ENCODE results near the gene GABPB2. TPM values are rescaled to one million over a fixed set of nuclear protein-coding genes. Genes with fewer than 3 reads are reported as not detected.

Gene GABPB2
- 1 to 10 TPM; 6.3 to 7.9 TPM for total RNA-seq

DNA sequence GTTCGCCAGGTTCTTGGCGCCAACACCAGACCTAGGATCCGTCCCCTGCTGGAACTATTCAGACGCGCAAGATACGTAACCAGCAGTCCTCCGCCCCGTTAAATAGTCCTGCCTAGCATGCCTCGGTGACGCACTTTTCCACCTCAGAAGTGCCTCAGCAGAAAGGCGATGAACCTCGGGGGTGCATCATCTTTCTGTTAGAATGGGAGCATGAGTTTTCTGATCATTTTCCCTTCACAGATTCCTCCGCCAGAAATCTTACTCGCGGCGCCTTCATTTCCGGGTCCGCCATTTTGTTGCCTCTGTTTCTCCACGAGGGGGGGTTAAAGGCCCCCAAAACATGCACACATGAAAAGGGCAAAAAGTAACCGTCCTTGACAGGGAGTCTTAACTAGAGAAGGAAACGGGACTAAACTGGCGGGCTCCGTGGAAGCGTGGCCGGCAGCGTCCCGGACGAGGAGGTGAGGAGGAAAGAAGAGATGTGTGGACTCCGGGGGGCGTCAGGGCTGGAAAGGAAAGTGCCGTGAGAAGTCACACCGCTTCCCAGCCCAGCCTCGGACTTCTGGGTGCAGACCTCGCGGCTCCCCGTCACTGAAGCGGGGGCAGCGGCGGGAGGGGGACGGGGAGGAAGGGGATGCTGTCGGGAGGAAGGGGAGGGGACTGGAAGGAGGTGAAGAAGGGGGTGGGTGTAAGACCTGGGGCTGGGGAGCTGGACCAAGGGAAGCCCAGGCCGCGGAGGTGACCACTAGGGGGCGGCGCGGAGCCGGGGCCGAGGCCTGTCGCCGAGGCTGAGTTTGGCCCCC, at the start of gene GABPB2:
GABPB2 (plus strand) TSS at position 288 of the 803 bp plus-strand sequence. CDS start 17,429 bp downstream, outside the sequence.

GRCh38 chr1:151036356-151036755, 34.2 kb upstream of the GABPB2 start, which contains the start of gene BNIPL:
Gene BNIPL, plus strand, starts transcription at chr1:151036586. Its CDS starts 140 bp downstream, at chr1:151036726.

GRCh38 chr1:151047591-151047924, 23.0 kb upstream of the GABPB2 start, which contains the start of gene C1orf56:
Gene C1orf56, plus strand, starts transcription at chr1:151047751. Its CDS starts 97 bp downstream, at chr1:151047848.

DNA sequence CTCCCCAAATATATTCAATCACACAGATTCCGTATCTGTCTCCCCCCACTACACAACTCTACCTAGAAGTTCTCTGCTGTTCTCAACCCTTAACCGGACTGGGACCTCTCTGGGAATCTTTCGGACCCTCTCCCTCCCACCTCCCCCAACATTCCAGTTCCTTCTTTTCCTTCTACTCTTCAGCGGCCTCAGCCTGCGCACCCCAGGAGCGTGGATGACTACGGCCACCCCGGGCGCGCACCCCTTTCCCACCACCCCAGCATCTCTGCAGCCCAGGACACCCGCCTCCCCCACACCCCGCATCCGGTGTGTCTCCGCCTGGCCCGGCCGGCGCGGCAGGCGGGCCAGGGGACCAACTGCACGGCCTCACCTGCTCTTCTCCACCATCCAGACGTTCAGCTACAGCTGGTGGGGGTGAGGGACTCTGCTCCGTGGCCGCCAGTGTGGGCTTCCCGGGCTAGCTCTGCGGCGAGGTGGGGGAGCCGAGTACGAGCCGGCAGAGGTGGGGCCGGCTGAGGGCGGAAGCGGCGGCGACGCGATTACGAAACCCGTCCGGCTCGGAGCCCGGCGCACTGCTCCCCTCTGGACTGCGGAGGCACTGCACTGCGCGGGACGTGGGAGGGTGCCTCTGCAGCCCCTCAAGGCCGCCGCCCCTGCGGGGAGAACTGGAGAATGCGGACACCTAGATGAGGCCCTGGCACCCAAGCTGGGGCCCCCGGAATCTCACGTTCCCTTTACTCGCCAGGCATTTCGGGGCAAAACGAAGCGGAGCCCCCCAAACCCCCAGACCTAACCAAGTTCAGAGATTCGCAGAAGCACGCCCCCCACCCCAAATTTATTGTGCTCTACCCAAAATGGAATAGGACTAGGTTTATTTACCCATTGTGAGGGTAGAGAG, 11.2 kb upstream of the GABPB2 start, which contains the start of gene CDC42SE1:
CDC42SE1 (minus strand) TSS at position 514 of the 898 bp plus-strand sequence. CDS start 3,892 bp downstream, outside the sequence.

DNA sequence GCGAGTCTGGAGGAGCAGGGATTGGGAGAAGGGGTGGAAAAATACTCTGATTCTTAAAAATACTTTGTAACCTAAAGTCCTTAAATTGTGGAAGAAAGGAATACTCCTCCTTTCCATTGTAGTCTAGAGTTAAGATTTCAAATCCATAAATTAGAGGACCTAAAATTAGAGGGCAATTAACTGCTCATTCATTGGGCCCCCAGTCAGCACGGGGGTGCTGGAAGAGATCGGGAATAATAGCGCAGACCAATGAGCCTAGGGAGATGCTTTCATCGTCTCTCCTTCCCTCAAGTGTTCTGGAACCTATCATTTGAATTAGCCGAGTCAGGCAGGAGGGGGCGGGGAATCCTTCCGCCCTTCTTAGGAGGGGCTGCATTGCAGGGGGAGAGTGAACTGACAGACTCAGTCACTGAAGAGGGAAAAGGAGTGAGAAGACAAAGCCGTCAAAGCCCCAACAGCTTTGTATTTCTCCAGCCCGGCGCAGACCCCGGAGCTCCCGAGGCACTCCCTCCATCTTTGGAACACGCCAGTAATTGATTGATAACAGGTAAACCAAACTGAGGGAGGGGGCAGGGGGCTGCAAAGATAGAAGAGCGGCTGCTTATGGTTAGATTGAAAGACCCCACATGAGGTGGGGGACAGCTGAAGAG, 10.4 kb upstream of the GABPB2 start, which contains the start of gene MLLT11:
MLLT11 (plus strand) TSS at position 391 of the 650 bp plus-strand sequence. CDS start 6,828 bp downstream, outside the sequence.

GRCh38 chr1:151146412-151147131, 76.0 kb downstream of the GABPB2 start, which contains the start of gene SEMA6C:
Gene SEMA6C, minus strand, starts transcription at chr1:151146631. Its CDS starts 4,010 bp downstream, at chr1:151142621.

GRCh38 chr1:151156515-151156819, 85.9 kb downstream of the GABPB2 start, which contains the start of gene TNFAIP8L2:
Gene TNFAIP8L2, plus strand, starts transcription at chr1:151156649. Its CDS starts 2,049 bp downstream, at chr1:151158698.

DNA sequence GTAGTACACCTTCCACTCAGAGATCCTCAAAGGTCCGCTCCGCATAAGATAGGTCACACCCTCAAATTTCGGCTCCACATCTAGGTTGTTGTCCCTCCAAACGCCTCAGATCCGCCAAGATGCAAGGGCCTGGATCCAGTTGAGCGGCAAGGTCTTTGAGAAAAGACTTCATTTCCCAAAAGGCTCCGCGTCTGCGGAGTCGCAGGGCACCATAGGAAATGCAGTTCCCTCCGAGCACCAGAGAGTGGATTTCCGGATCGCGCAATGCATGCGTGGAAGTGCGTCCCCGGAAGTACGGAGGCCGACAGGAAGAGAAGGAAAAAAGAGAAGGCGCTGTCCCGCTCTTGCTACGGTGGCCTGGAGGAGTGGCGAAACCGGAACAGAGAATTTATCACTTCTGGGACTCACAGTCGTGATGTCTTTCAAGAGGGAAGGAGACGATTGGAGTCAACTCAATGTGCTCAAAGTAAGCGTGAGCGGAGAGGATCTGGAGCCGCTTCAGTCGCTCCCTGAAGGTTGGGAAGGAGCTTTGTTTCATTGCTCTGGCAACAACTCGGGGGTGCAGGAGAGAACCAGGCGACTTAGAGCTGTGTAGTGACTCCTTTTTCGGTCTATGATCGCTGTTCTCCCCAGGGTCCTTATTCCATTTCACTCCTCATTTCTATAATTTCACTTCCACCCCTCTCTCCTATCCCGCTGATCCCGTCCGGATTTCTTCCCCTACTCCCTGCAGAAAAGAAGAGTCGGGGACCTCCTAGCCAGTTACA, 95.4 kb downstream of the GABPB2 start, which contains the start of the genes LYSMD1 and SCNM1:
LYSMD1 (minus strand) TSS at position 165 of the 767 bp plus-strand sequence. CDS start 644 bp downstream, outside the sequence.
SCNM1 (plus strand) TSS at position 407 of the 767 bp plus-strand sequence; CDS start at position 416, 9 bp downstream.

Small RNAs within 50 kb of the gene (small RNA-seq; reads per million reads assigned to genes)
- 2.6 to 3.7 reads per million in 2 donors for gene RNU6-884P

Other genes with a start within 250 kb of the GABPB2 start
- 10 to 100 TPM; 25.0 to 40.6 TPM for gene ARNT, start 194.2 kb upstream of the GABPB2 start, total RNA-seq
- not detected for gene CTXND2, start 183.6 kb upstream of the GABPB2 start, total RNA-seq
- 10 to 100 TPM; 31.3 to 33.0 TPM for gene SETDB1, start 144.4 kb upstream of the GABPB2 start, total RNA-seq
- gene CERS2, start 95.9 kb upstream of the GABPB2 start, total RNA-seq = 100 to 1,000 TPM; 122 to 166 TPM
- gene ANXA9, start 88.5 kb upstream of the GABPB2 start, total RNA-seq = not detected
- 10 to 100 TPM; 21.6 to 35.4 TPM for gene MINDY1, start 63.9 kb upstream of the GABPB2 start, total RNA-seq
- 10 to 100 TPM in 1 of 2 donors, 1 to 10 TPM in 1; 9.6 to 14.3 TPM for gene PRUNE1, start 62.3 kb upstream of the GABPB2 start, total RNA-seq
- under 1 TPM in 1 of 2 donors, not detected in 1; under 0.01 TPM for gene BNIPL, start 34.2 kb upstream of the GABPB2 start, total RNA-seq
- gene C1orf56, start 23.0 kb upstream of the GABPB2 start, total RNA-seq = 1 to 10 TPM; 3.1 to 4.3 TPM
- gene CDC42SE1, start 11.1 kb upstream of the GABPB2 start, total RNA-seq = 10 to 100 TPM; 77.4 to 94.9 TPM
- 1 to 10 TPM; 2.8 to 4.7 TPM for gene MLLT11, start 10.4 kb upstream of the GABPB2 start, total RNA-seq
- 1 to 10 TPM in 1 of 2 donors, under 1 TPM in 1; 0.67 to 1.0 TPM for gene SEMA6C, start 75.9 kb downstream of the GABPB2 start, total RNA-seq
- not detected for gene TNFAIP8L2, start 85.9 kb downstream of the GABPB2 start, total RNA-seq
- gene LYSMD1, start 95.1 kb downstream of the GABPB2 start, total RNA-seq = 10 to 100 TPM; 12.7 to 14.1 TPM
- gene SCNM1, start 95.4 kb downstream of the GABPB2 start, total RNA-seq = 10 to 100 TPM; 25.1 to 28.6 TPM
- gene TMOD4, start 105.2 kb downstream of the GABPB2 start, total RNA-seq = not detected
- gene VPS72, start 119.4 kb downstream of the GABPB2 start, total RNA-seq = 10 to 100 TPM; 36.8 to 47.6 TPM
- 10 to 100 TPM; 36.5 to 55.6 TPM for gene PIP5K1A, start 127.8 kb downstream of the GABPB2 start, total RNA-seq
- gene PSMD4, start 184.0 kb downstream of the GABPB2 start, total RNA-seq = 100 to 1,000 TPM; 131 to 188 TPM
- 10 to 100 TPM; 18.3 to 22.0 TPM for gene ZNF687, start 211.5 kb downstream of the GABPB2 start, total RNA-seq

Measured in melanocyte of skin (primary cell).